Caco-2 (cell line): ENCODE measurements around the gene PGBD5. TPM values are rescaled to one million over a fixed set of nuclear protein-coding genes. Genes with fewer than 3 reads are reported as not detected.

ENCODE experiments used
- BruUV-seq: library from RNA; stranded (reverse); fragments of 400-500 nt; replicated peaks from 2 replicates; lab custom pipeline; 2021; lab: Mats Ljungman, UMichigan
- CTCF ChIA-PET: fragments of 300-600 bp; sonication (Branson Sonifier 250); formaldehyde crosslinking; loops from one replicate; lab custom pipeline; 2022; ENCODE audit warnings: antibody characterized with exemption; lab: Charles Lee
- POLR2A ChIA-PET: fragments of 300-600 bp; sonication (Branson Sonifier 250); formaldehyde crosslinking; loops from one replicate; lab custom pipeline; 2022; ENCODE audit warnings: antibody characterized with exemption; lab: Charles Lee
- DNase-seq, 2 experiments: peaks; one replicate each; pipeline versions ENCODE4 v3.0.0 to v3.0.0-alpha.2; 2020 to 2022
- H3K27me3 ChIP-seq: replicated peaks from 2 replicates; pipeline ENCODE4 v1.6.0; 2011; ENCODE audit warnings: low read length; ENCODE audit not compliant: control insufficient read depth, insufficient read depth
- H3K36me3 ChIP-seq: 2 replicates; pipeline ENCODE4 v1.5.1; 2011; ENCODE audit warnings: low read length; ENCODE audit not compliant: control insufficient read depth, insufficient read depth
- H3K4me1 ChIP-seq: fragments of 250-450 bp; sonication (Bioruptor Pico); 2 replicates; pipeline ENCODE4 v1.5.1; 2020; ENCODE audit warnings: mild to moderate bottlenecking
- H3K4me3 ChIP-seq: 2 replicates; pipeline ENCODE4 v1.5.1; 2011; ENCODE audit warnings: low read depth, mild to moderate bottlenecking, control low read depth, low read length
- H3K9me3 ChIP-seq: fragments of 250-450 bp; sonication (Bioruptor Pico); 2 replicates; pipeline ENCODE4 v1.5.1; 2020; ENCODE audit warnings: mild to moderate bottlenecking, moderate library complexity
- H3K27ac Mint-ChIP-seq: one replicate; pipeline ENCODE4 v1.8.0; 2022; ENCODE audit warnings: mixed read lengths; ENCODE audit not compliant: unreplicated experiment
- H3K27me3 Mint-ChIP-seq: one replicate; pipeline ENCODE4 v1.8.0; 2022; ENCODE audit warnings: mixed read lengths; ENCODE audit not compliant: insufficient read depth, unreplicated experiment
- H3K36me3 Mint-ChIP-seq: one replicate; pipeline ENCODE4 v1.8.0; 2022; ENCODE audit warnings: mild to moderate bottlenecking, mixed read lengths; ENCODE audit not compliant: insufficient read depth, unreplicated experiment
- H3K4me1 Mint-ChIP-seq: one replicate; pipeline ENCODE4 v1.8.0; 2022; ENCODE audit warnings: low read depth, mixed read lengths; ENCODE audit not compliant: unreplicated experiment
- H3K4me3 Mint-ChIP-seq: one replicate; pipeline ENCODE4 v1.8.0; 2022; ENCODE audit warnings: mild to moderate bottlenecking, moderate library complexity, mixed read lengths; ENCODE audit not compliant: unreplicated experiment
- H3K9me3 Mint-ChIP-seq: one replicate; pipeline ENCODE4 v1.8.0; 2022; ENCODE audit warnings: mixed read lengths; ENCODE audit not compliant: unreplicated experiment
- CTCF ChIP-seq, 2 experiments: fragments of 200-600 bp in 1 of 2; IDR thresholded peaks; 1 replicate in 1 of 2; 2 replicates in 1 of 2; pipeline versions ENCODE4 v1.5.1 to v1.8.0; 2011 to 2022; ENCODE audit warnings: antibody characterized with exemption in 1 of 2, control low read depth in 1 of 2, inconsistent platforms in 1 of 2, low read depth in 1 of 2, low read length in 1 of 2, mild to moderate bottlenecking in 1 of 2, moderate library complexity in 1 of 2; ENCODE audit not compliant: insufficient read depth in 1 of 2, severe bottlenecking in 1 of 2, unreplicated experiment in 1 of 2
- intact Hi-C: fragments of 100-400 bp; cut with micrococcal nuclease; formaldehyde crosslinking; loops from one replicate; pipeline ENCODE4 v1.10.0; 2022; ENCODE audit not compliant: unreplicated experiment
- total RNA-seq: library from RNA; stranded (reverse); gene quantifications from 2 replicates; pipeline ENCODE4 v1.2.3, GENCODE V29; 2022

Gene PGBD5
- total RNA-seq, 1 experiment from 2014 or later, result 2.4 TPM

- no peaks in the 10 kb centered on the region for H3K36me3 Mint-ChIP-seq
- H3K36me3 ChIP-seq, result no peaks in the 10 kb centered on the region
- no TSS peak for BruUV-seq
- H3K27me3 ChIP-seq, result no peaks in the 10 kb centered on the region
- H3K4me3 ChIP-seq, result no peak overlapping the region
- H3K27ac Mint-ChIP-seq, result no peak overlapping the region
- intact Hi-C loops, result no loop called here
- no peaks in the 10 kb centered on the region for H3K9me3 ChIP-seq
- H3K4me1 Mint-ChIP-seq, result no peaks in the 10 kb centered on the region
- DNase-seq, result no peak
- no peak for TF ChIP-seq CTCF (IDR thresholded peaks at IDR 0.05; ENCODE audit: insufficient read depth in 1 of 2, low read depth in 1 of 2, low read length in 1 of 2, severe bottlenecking in 1 of 2, unreplicated experiment in 1 of 2)
- H3K4me1 ChIP-seq, result no peaks in the 10 kb centered on the region
- H3K27me3 Mint-ChIP-seq, result no peaks in the 10 kb centered on the region
- POLR2A ChIA-PET, result no interaction called here
- no peak overlapping the region for H3K4me3 Mint-ChIP-seq
- CTCF ChIA-PET, result no interaction called here
- H3K9me3 Mint-ChIP-seq, result no peaks in the 10 kb centered on the region
These were observed 87.1 kb downstream of the PGBD5 start for GRCh38 chr1:230339033-230339432.

DNA sequence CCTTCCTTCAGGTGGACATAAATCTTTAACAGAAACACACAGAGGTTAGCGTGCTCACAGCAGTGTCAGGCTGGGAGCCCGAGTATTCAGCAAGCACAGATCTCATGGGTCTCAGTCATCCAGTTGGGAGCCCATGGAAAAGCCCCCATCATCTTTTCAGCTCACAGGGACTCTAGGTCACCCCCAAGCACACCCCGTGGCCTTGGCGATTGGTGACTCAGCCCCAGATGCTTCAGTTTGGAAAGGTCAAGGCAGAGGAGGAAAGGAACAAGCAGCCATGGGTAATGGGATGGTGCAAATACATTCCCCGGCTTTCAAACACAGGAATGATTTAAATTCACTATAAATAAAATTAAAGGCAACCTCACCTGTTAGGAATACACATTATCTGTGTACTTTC lies 88.9 kb downstream of the PGBD5 start:
- BruUV-seq, result no TSS peak
- no peaks in the 10 kb centered on the region for H3K4me1 Mint-ChIP-seq
- no peaks in the 10 kb centered on the region for H3K27me3 Mint-ChIP-seq
- intact Hi-C loops, result no loop called here
- Histone ChIP-seq H3K27me3 (no peaks in the 10 kb centered on the region), H3K4me1 (no peaks in the 10 kb centered on the region), H3K4me3 (no peak overlapping the region), H3K9me3 (no peaks in the 10 kb centered on the region), H3K36me3 (no peaks in the 10 kb centered on the region)
- CTCF ChIA-PET, result no interaction called here
- H3K9me3 Mint-ChIP-seq, result no peaks in the 10 kb centered on the region
- no peak overlapping the region for H3K27ac Mint-ChIP-seq
- no peak for TF ChIP-seq CTCF (IDR thresholded peaks at IDR 0.05; ENCODE audit: insufficient read depth in 1 of 2, low read depth in 1 of 2, low read length in 1 of 2, severe bottlenecking in 1 of 2, unreplicated experiment in 1 of 2)
- no peak for DNase-seq
- POLR2A ChIA-PET, result no interaction called here
- H3K4me3 Mint-ChIP-seq, result no peak overlapping the region
- H3K36me3 Mint-ChIP-seq, result no peaks in the 10 kb centered on the region

- Mint-ChIP-seq H3K27ac (no peak overlapping the region), H3K36me3 (no peaks in the 10 kb centered on the region), H3K4me1 (no peaks in the 10 kb centered on the region), H3K4me3 (no peak overlapping the region), H3K9me3 (no peaks in the 10 kb centered on the region), H3K27me3 (no peaks in the 10 kb centered on the region)
- no peaks in the 10 kb centered on the region for H3K36me3 ChIP-seq
- no TSS peak for BruUV-seq
- no peak overlapping the region for H3K4me3 ChIP-seq
- intact Hi-C loops, result no loop called here
- no peaks in the 10 kb centered on the region for H3K4me1 ChIP-seq
- no peak for TF ChIP-seq CTCF (IDR thresholded peaks at IDR 0.05; ENCODE audit: insufficient read depth in 1 of 2, low read depth in 1 of 2, low read length in 1 of 2, severe bottlenecking in 1 of 2, unreplicated experiment in 1 of 2)
- H3K9me3 ChIP-seq, result no peaks in the 10 kb centered on the region
- DNase-seq, result no peak
- ChIA-PET POLR2A (no interaction called here), CTCF (no interaction called here)
- H3K27me3 ChIP-seq, result no peaks in the 10 kb centered on the region
These were observed 90.1 kb downstream of the PGBD5 start for GRCh38 chr1:230335861-230336522.
